ENCODE results near the gene SORCS2.

DNA sequence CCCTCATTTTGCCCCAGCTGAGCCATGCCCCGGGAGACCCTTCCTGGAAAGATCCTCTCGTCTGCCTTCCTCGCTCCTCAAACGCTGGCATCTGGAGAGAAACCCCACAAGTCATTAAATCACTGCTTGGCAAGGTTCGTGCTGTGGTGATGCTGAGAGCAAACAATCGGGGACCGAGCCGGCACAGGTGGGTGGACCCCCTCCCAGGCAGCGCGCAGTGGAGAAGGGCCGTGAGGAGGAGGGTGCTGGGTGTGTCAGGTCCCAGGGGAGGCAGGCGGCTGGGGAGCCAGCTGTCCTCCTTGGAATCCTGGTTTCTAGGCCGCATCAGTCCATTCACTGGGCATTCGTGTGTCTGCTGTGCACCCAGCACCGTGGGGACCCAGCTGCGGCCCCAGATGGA lies 307.3 kb downstream of the SORCS2 start:
- TF ChIP-seq EZH2 (IDR thresholded peaks at IDR 0.05; ENCODE audit: insufficient read depth, poor library complexity, severe bottlenecking) (no peak), EZH2phosphoT487 (IDR thresholded peaks at IDR 0.05; ENCODE audit: insufficient read depth, low read depth) (no peak)

Data from GM23248 (cell line).